Endothelial cell of hepatic sinusoid (primary cell): ENCODE data around the gene NKX6-2.

Source experiments
- in situ Hi-C: cut with HindIII; loops from 2 replicates; pipeline ENCODE4 v1.10.0; 2017; ENCODE audit warnings: low sequenced_read_pairs

NKX6-2 gene

GRCh38 chr10:132763545-132763944, 22.4 kb downstream of the NKX6-2 start:
- in situ Hi-C loops: loop anchor here (10.0 kb wide), 1 partner anchor 299 kb away; no protein-coding TSS in a partner anchor

GRCh38 chr10:132762267-132762666, 23.7 kb downstream of the NKX6-2 start:
- in situ Hi-C loops: loop anchor here (10.0 kb wide), 1 partner anchor 297 kb away; no protein-coding TSS in a partner anchor

GRCh38 chr10:132761395-132762060, 24.4 kb downstream of the NKX6-2 start:
- in situ Hi-C loops: loop anchor here (10.0 kb wide), 1 partner anchor 297 kb away; no protein-coding TSS in a partner anchor

GRCh38 chr10:132758865-132759264, 27.1 kb downstream of the NKX6-2 start:
- in situ Hi-C loops: no loop called here

GRCh38 chr10:132757171-132757570, 28.8 kb downstream of the NKX6-2 start:
- in situ Hi-C loops: no loop called here

GRCh38 chr10:132756591-132756990, 29.4 kb downstream of the NKX6-2 start:
- in situ Hi-C loops: no loop called here

- in situ Hi-C loops: no loop called here
These were observed 30.7 kb downstream of the NKX6-2 start for GRCh38 chr10:132755166-132755711.

GRCh38 chr10:132754071-132754470, 31.9 kb downstream of the NKX6-2 start:
- in situ Hi-C loops: no loop called here

GRCh38 chr10:132753596-132753995, 32.4 kb downstream of the NKX6-2 start:
- in situ Hi-C loops: no loop called here

GRCh38 chr10:132752961-132753360, 33.0 kb downstream of the NKX6-2 start:
- in situ Hi-C loops: no loop called here

GRCh38 chr10:132752378-132752777, 33.6 kb downstream of the NKX6-2 start:
- in situ Hi-C loops: no loop called here

GRCh38 chr10:132750936-132751335, 35.0 kb downstream of the NKX6-2 start:
- in situ Hi-C loops: no loop called here

GRCh38 chr10:132749371-132749795, 36.6 kb downstream of the NKX6-2 start:
- in situ Hi-C loops: no loop called here

GRCh38 chr10:132748545-132749370, 37.2 kb downstream of the NKX6-2 start:
- in situ Hi-C loops: no loop called here

- in situ Hi-C loops: no loop called here
These were observed 37.8 kb downstream of the NKX6-2 start for GRCh38 chr10:132748135-132748534.

- in situ Hi-C loops: no loop called here
These were observed 38.9 kb downstream of the NKX6-2 start for GRCh38 chr10:132746801-132747625.

GRCh38 chr10:132746386-132746785, 39.6 kb downstream of the NKX6-2 start:
- in situ Hi-C loops: no loop called here

- in situ Hi-C loops: no loop called here
These were observed 40.0 kb downstream of the NKX6-2 start for GRCh38 chr10:132745971-132746370.

- in situ Hi-C loops: no loop called here
These were observed 40.4 kb downstream of the NKX6-2 start for GRCh38 chr10:132745511-132745910.

GRCh38 chr10:132744839-132745238, 41.1 kb downstream of the NKX6-2 start:
- in situ Hi-C loops: loop anchor here (5.0 kb wide), 1 partner anchor 53 kb away; no protein-coding TSS in a partner anchor
